ENCODE results near the gene FNDC3A.
"Not testable (repeated sequence)": the region's sequence is repeated elsewhere in the genome, so short reads cannot be mapped to it uniquely, and the experiment has no call there.

The FNDC3A gene

GRCh38 chr13:48983331-48983730, 7.6 kb downstream of the FNDC3A start:
- no peak for DNase-seq (ENCODE audit: low read depth)
- no peak for TF ChIP-seq CTCF (IDR thresholded peaks at IDR 0.05; ENCODE audit: insufficient read depth, low read depth, low read length, missing control alignments)
- H3K4me3 ChIP-seq (ENCODE audit: low read depth, low read length) = no peak overlapping the region

GRCh38 chr13:48985756-48986155, 10.0 kb downstream of the FNDC3A start:
- no peak for DNase-seq (ENCODE audit: low read depth)
- TF ChIP-seq CTCF (IDR thresholded peaks at IDR 0.05; ENCODE audit: insufficient read depth, low read depth, low read length, missing control alignments) = no peak
- no peak overlapping the region for H3K4me3 ChIP-seq (ENCODE audit: low read depth, low read length)

- TF ChIP-seq CTCF (IDR thresholded peaks at IDR 0.05; ENCODE audit: insufficient read depth, low read depth, low read length, missing control alignments) = no peak
- DNase-seq (ENCODE audit: low read depth) = no peak
- no peak overlapping the region for H3K4me3 ChIP-seq (ENCODE audit: low read depth, low read length)
Observed at GRCh38 chr13:48990900-48991299, 15.2 kb downstream of the FNDC3A start.

GRCh38 chr13:48993150-48993549, 17.4 kb downstream of the FNDC3A start:
- DNase-seq (ENCODE audit: low read depth) = no peak
- TF ChIP-seq CTCF (IDR thresholded peaks at IDR 0.05; ENCODE audit: insufficient read depth, low read depth, low read length, missing control alignments) = no peak
- H3K4me3 ChIP-seq (ENCODE audit: low read depth, low read length) = no peak overlapping the region

- H3K4me3 ChIP-seq (ENCODE audit: low read depth, low read length) = no peak overlapping the region
- DNase-seq (ENCODE audit: low read depth) = peak; percentile 27
- no peak for TF ChIP-seq CTCF (IDR thresholded peaks at IDR 0.05; ENCODE audit: insufficient read depth, low read depth, low read length, missing control alignments)
Observed at GRCh38 chr13:48994706-48995105, 19.0 kb downstream of the FNDC3A start.

- DNase-seq (ENCODE audit: low read depth) = no peak
- TF ChIP-seq CTCF (IDR thresholded peaks at IDR 0.05; ENCODE audit: insufficient read depth, low read depth, low read length, missing control alignments) = no peak
- H3K4me3 ChIP-seq (ENCODE audit: low read depth, low read length) = no peak overlapping the region
Observed at GRCh38 chr13:48998641-48999292, 23.1 kb downstream of the FNDC3A start.

- no peak for DNase-seq (ENCODE audit: low read depth)
- TF ChIP-seq CTCF (IDR thresholded peaks at IDR 0.05; ENCODE audit: insufficient read depth, low read depth, low read length, missing control alignments) = no peak
- H3K4me3 ChIP-seq (ENCODE audit: low read depth, low read length) = no peak overlapping the region
Observed at GRCh38 chr13:49000247-49000646, 24.5 kb downstream of the FNDC3A start.

- not testable (repeated sequence) for DNase-seq (ENCODE audit: low read depth); H3K4me3 ChIP-seq (ENCODE audit: low read depth, low read length)
Observed at GRCh38 chr13:49018986-49019635, 43.4 kb downstream of the FNDC3A start.
